22Rv1 (cell line): ENCODE results near the gene ALG10.

ENCODE experiments used
- H3K27ac ChIP-seq: fragments of 450-650 bp; 2 replicates; pipeline ENCODE4 v1.5.1; 2017
- ZFX ChIP-seq: fragments of 450-650 bp; IDR thresholded peaks from 2 replicates; pipeline ENCODE4 v1.6.1; 2017; ENCODE audit warnings: antibody characterized with exemption, borderline replicate concordance
- TF ChIP-seq, protein P1 (sequence below): fragments of 450-650 bp; IDR thresholded peaks from 2 replicates; pipeline ENCODE4 v1.5.1; 2017; ENCODE audit warnings: mild to moderate bottlenecking

ALG10 gene

DNA sequence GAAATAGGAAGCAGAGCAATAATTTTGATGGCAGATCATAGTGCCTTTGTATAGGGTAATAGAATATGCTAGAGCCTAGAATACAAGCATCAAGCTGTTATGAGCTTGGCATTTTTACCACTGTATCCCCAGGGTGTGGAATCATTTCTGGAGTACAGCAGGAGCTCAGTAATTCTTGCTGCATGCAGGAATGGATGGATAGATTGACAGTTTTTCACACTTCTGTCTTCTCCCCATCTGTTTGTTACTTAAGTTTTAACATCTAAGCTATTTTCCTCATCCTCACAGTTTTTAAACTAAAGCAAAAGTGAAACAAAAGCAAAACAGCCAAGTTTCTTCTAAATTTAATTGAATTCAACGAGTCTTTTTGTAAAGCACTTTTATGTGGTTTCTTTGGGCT is 32.6 kb downstream of the ALG10 start:
- no peak overlapping the region for H3K27ac ChIP-seq
- TF ChIP-seq, protein P1, sequence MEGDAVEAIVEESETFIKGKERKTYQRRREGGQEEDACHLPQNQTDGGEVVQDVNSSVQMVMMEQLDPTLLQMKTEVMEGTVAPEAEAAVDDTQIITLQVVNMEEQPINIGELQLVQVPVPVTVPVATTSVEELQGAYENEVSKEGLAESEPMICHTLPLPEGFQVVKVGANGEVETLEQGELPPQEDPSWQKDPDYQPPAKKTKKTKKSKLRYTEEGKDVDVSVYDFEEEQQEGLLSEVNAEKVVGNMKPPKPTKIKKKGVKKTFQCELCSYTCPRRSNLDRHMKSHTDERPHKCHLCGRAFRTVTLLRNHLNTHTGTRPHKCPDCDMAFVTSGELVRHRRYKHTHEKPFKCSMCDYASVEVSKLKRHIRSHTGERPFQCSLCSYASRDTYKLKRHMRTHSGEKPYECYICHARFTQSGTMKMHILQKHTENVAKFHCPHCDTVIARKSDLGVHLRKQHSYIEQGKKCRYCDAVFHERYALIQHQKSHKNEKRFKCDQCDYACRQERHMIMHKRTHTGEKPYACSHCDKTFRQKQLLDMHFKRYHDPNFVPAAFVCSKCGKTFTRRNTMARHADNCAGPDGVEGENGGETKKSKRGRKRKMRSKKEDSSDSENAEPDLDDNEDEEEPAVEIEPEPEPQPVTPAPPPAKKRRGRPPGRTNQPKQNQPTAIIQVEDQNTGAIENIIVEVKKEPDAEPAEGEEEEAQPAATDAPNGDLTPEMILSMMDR: no peak
- no peak for TF ChIP-seq ZFX
